Astrocyte (in vitro differentiated cells and primary cell): ENCODE results near the gene DNAJC11. TPM values are rescaled to one million over a fixed set of nuclear protein-coding genes. Genes with fewer than 3 reads are reported as not detected.

Experiments used
- DNase-seq: peaks from one replicate; pipeline ENCODE4 v3.0.0-alpha.2; 2010; ENCODE audit warnings: low read depth
- FAIRE-seq: peaks from 2 replicates; lab custom pipeline; 2011; peaks lifted over from hg19 to GRCh38; lab: Jason Lieb, UNC
- H2AFZ ChIP-seq: 2 replicates; pipeline ENCODE4 v1.6.0; 2012; ENCODE audit warnings: low read depth, low read length, inconsistent platforms
- H3K27ac ChIP-seq: 2 replicates; pipeline ENCODE4 v1.5.1; 2011; ENCODE audit warnings: low read depth, low read length, inconsistent platforms
- H3K27me3 ChIP-seq: 2 replicates; pipeline ENCODE4 v1.6.0; 2011; ENCODE audit warnings: low read length, inconsistent platforms; ENCODE audit not compliant: insufficient read depth
- H3K36me3 ChIP-seq: 2 replicates; pipeline ENCODE4 v1.5.1; 2011; ENCODE audit warnings: low read length, inconsistent platforms; ENCODE audit not compliant: insufficient read depth
- H3K4me1 ChIP-seq: 2 replicates; pipeline ENCODE4 v1.5.1; 2011; ENCODE audit warnings: low read length, inconsistent platforms; ENCODE audit not compliant: insufficient read depth
- H3K4me2 ChIP-seq: 2 replicates; pipeline ENCODE4 v1.6.0; 2012; ENCODE audit warnings: low read length, inconsistent platforms
- H3K4me3 ChIP-seq: 2 replicates; pipeline ENCODE4 v1.5.1; 2011; ENCODE audit warnings: low read depth, mild to moderate bottlenecking, low read length, inconsistent platforms; ENCODE audit not compliant: insufficient read depth
- H3K79me2 ChIP-seq: 2 replicates; pipeline ENCODE4 v1.6.0; 2012; ENCODE audit warnings: mild to moderate bottlenecking, low read length, inconsistent platforms; ENCODE audit not compliant: insufficient read depth
- H3K9ac ChIP-seq: 2 replicates; pipeline ENCODE4 v1.6.0; 2012; ENCODE audit warnings: mild to moderate bottlenecking, low read length, inconsistent platforms
- H3K9me3 ChIP-seq: 2 replicates; pipeline ENCODE4 v1.5.1; 2012; ENCODE audit warnings: low read depth, mild to moderate bottlenecking, low read length, inconsistent platforms; ENCODE audit not compliant: insufficient read depth
- H4K20me1 ChIP-seq: 2 replicates; pipeline ENCODE4 v1.6.0; 2012; ENCODE audit warnings: low read length, inconsistent platforms; ENCODE audit not compliant: insufficient read depth
- H3K27ac Mint-ChIP-seq: one replicate; pipeline ENCODE4 v1.8.0; 2021; ENCODE audit warnings: mild to moderate bottlenecking, mixed read lengths; ENCODE audit not compliant: unreplicated experiment
- H3K27me3 Mint-ChIP-seq: one replicate; pipeline ENCODE4 v1.8.0; 2021; ENCODE audit warnings: low read depth, mixed read lengths; ENCODE audit not compliant: unreplicated experiment
- H3K36me3 Mint-ChIP-seq: one replicate; pipeline ENCODE4 v1.8.0; 2021; ENCODE audit warnings: low read depth, mixed read lengths; ENCODE audit not compliant: unreplicated experiment
- H3K4me1 Mint-ChIP-seq: one replicate; pipeline ENCODE4 v1.8.0; 2021; ENCODE audit warnings: low read depth, mixed read lengths; ENCODE audit not compliant: unreplicated experiment
- H3K4me3 Mint-ChIP-seq: one replicate; pipeline ENCODE4 v1.8.0; 2021; ENCODE audit warnings: mild to moderate bottlenecking, moderate library complexity, mixed read lengths; ENCODE audit not compliant: unreplicated experiment
- H3K9me3 Mint-ChIP-seq: one replicate; pipeline ENCODE4 v1.8.0; 2021; ENCODE audit warnings: mild to moderate bottlenecking, mixed read lengths; ENCODE audit not compliant: unreplicated experiment
- CTCF ChIP-seq: IDR thresholded peaks from 2 replicates; pipeline ENCODE4 v1.5.1; 2011; ENCODE audit warnings: low read depth, mild to moderate bottlenecking, inconsistent platforms, low read length, moderate library complexity; ENCODE audit not compliant: insufficient read depth
- EZH2 ChIP-seq: IDR thresholded peaks from 2 replicates; pipeline ENCODE4 v1.6.1; 2012; ENCODE audit warnings: mild to moderate bottlenecking, low read length, inconsistent platforms; ENCODE audit not compliant: insufficient read depth
- total RNA-seq: library from RNA; stranded (reverse); gene quantifications from 2 replicates; pipeline ENCODE4 v1.2.1, GENCODE V29; 2021

DNAJC11 gene
- total RNA-seq, 1 donor from 2014 or later = 63.9 TPM

- peaks cover 12% of the 10 kb centered on the region for H3K36me3 Mint-ChIP-seq
- DNase-seq (peak; percentile 18), FAIRE-seq (no peak)
- H3K4me3 ChIP-seq = no peak overlapping the region
- no peaks in the 10 kb centered on the region for H3K9me3 Mint-ChIP-seq
- TF ChIP-seq CTCF = no peak
- TF ChIP-seq EZH2 = no peak
- no peak overlapping the region for H3K4me3 Mint-ChIP-seq
- no peaks in the 10 kb centered on the region for H3K27me3 ChIP-seq
- H3K27ac Mint-ChIP-seq = peak overlapping the region; percentile 84
- H3K4me2 ChIP-seq = peak overlapping the region; percentile 28
- no peaks in the 10 kb centered on the region for H3K27me3 Mint-ChIP-seq
- peaks cover 25% of the 10 kb centered on the region for H3K4me1 Mint-ChIP-seq
- peak overlapping the region; percentile 60 for H3K27ac ChIP-seq
- peaks cover 30% of the 10 kb centered on the region for H3K4me1 ChIP-seq
- H3K9me3 ChIP-seq = no peaks in the 10 kb centered on the region
- H2AFZ ChIP-seq = no peak overlapping the region
- peaks cover 47% of the 10 kb centered on the region for H4K20me1 ChIP-seq
- peaks cover 4% of the 10 kb centered on the region for H3K36me3 ChIP-seq
- H3K79me2 ChIP-seq = peaks cover 64% of the 10 kb centered on the region
- no peak overlapping the region for H3K9ac ChIP-seq
These were observed 15.3 kb downstream of the DNAJC11 start for GRCh38 chr1:6686294-6686693.

GRCh38 chr1:6685381-6685780 lies 16.2 kb downstream of the DNAJC11 start:
- DNase-seq (no peak), FAIRE-seq (no peak)
- H3K4me3 Mint-ChIP-seq = no peak overlapping the region
- Histone ChIP-seq H3K27ac (no peak overlapping the region), H4K20me1 (peaks cover 39% of the 10 kb centered on the region), H3K4me2 (peak overlapping the region; percentile 45), H3K4me3 (no peak overlapping the region), H3K79me2 (peaks cover 56% of the 10 kb centered on the region), H3K36me3 (peaks cover 3% of the 10 kb centered on the region), H3K9me3 (no peaks in the 10 kb centered on the region), H3K4me1 (peaks cover 30% of the 10 kb centered on the region), H3K27me3 (no peaks in the 10 kb centered on the region), H2AFZ (no peak overlapping the region), H3K9ac (no peak overlapping the region)
- TF ChIP-seq CTCF = no peak
- TF ChIP-seq EZH2 = no peak
- peaks cover 24% of the 10 kb centered on the region for H3K4me1 Mint-ChIP-seq
- no peaks in the 10 kb centered on the region for H3K9me3 Mint-ChIP-seq
- no peak overlapping the region for H3K27ac Mint-ChIP-seq
- H3K27me3 Mint-ChIP-seq = no peaks in the 10 kb centered on the region
- H3K36me3 Mint-ChIP-seq = peaks cover 12% of the 10 kb centered on the region

- TF ChIP-seq CTCF (no peak), EZH2 (no peak)
- H3K4me2 ChIP-seq = no peak overlapping the region
These were observed 18.2 kb downstream of the DNAJC11 start for GRCh38 chr1:6683434-6683833.

More at GRCh38 chr1:6683434-6683833, 18.2 kb downstream of the DNAJC11 start:
- Mint-ChIP-seq H3K36me3 (peaks cover 10% of the 10 kb centered on the region), H3K27me3 (no peaks in the 10 kb centered on the region), H3K9me3 (no peaks in the 10 kb centered on the region), H3K27ac (no peak overlapping the region), H3K4me3 (no peak overlapping the region), H3K4me1 (peaks cover 16% of the 10 kb centered on the region)
- FAIRE-seq (no peak), DNase-seq (no peak)
- no peak overlapping the region for H2AFZ ChIP-seq
- peaks cover 53% of the 10 kb centered on the region for H3K79me2 ChIP-seq
- H3K9me3 ChIP-seq = no peaks in the 10 kb centered on the region
- H3K36me3 ChIP-seq = peaks cover 10% of the 10 kb centered on the region
- H3K9ac ChIP-seq = no peak overlapping the region
- no peaks in the 10 kb centered on the region for H3K27me3 ChIP-seq
- peaks cover 28% of the 10 kb centered on the region for H4K20me1 ChIP-seq
- H3K27ac ChIP-seq = no peak overlapping the region
- H3K4me1 ChIP-seq = peaks cover 20% of the 10 kb centered on the region
- no peak overlapping the region for H3K4me3 ChIP-seq
